Subcutaneous abdominal adipose tissue (tissue), 5 donors: ENCODE results near the gene ANKRD53.
"Not testable (repeated sequence)": the region's sequence is repeated elsewhere in the genome, so short reads cannot be mapped to it uniquely, and the experiment has no call there.

Source experiments
- H3K27ac ChIP-seq: one replicate; pipeline ENCODE4 v1.7.0; 2013; ENCODE audit warnings: low read depth, mild to moderate bottlenecking, inconsistent platforms, low read length, moderate library complexity
- H3K27me3 ChIP-seq, 5 donors: one replicate each; pipeline ENCODE4 v1.7.0; 2013; ENCODE audit warnings: low read length in 5 of 5, inconsistent platforms in 1 of 5; ENCODE audit not compliant: control insufficient read depth in 5 of 5, insufficient read depth in 4 of 5
- H3K36me3 ChIP-seq, 5 donors: one replicate each; pipeline ENCODE4 v1.7.0; 2013; ENCODE audit warnings: low read length in 5 of 5; ENCODE audit not compliant: control insufficient read depth in 5 of 5, insufficient read depth in 5 of 5
- H3K4me1 ChIP-seq, 5 donors: one replicate each; pipeline ENCODE4 v1.7.0; 2013; ENCODE audit warnings: low read length in 5 of 5, mild to moderate bottlenecking in 3 of 5, moderate library complexity in 1 of 5; ENCODE audit not compliant: control insufficient read depth in 5 of 5, insufficient read depth in 5 of 5
- H3K4me3 ChIP-seq, 5 donors: one replicate each; pipeline ENCODE4 v1.7.0; 2013; ENCODE audit warnings: low read length in 5 of 5, low read depth in 1 of 5
- H3K9ac ChIP-seq, 5 donors: one replicate each; pipeline ENCODE4 v1.7.0; 2013; ENCODE audit warnings: low read length in 5 of 5, mild to moderate bottlenecking in 4 of 5, moderate library complexity in 3 of 5
- H3K9me3 ChIP-seq, 5 donors: one replicate each; pipeline ENCODE4 v1.7.0; 2013; ENCODE audit warnings: low read length in 5 of 5; ENCODE audit not compliant: control insufficient read depth in 5 of 5
- donor health status: healthy.
- donor health status: healthy.
- donor health status: healthy.
- donor health status: healthy.
- donor health status: healthy.

ANKRD53 gene

DNA sequence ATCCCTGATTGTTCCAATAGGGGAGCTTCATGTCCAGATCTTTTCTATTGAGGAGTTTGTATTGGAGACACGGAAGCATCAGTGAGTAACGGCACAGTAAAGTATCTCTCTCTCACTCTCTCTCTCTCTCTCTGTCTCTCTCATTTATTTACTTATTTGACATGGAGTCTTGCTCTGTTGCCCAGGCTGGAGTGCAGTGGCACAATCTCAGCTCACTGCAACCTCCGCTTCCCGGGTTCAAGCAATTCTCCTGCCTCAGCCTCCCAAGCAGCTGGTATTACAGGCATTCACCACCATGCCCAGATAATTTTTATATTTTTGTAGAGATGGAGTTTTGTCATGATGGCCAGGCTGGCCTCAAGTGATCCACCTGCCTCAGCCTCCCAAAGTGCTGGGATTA lies 20.5 kb downstream of the ANKRD53 start:
- not testable (repeated sequence) for H3K27ac ChIP-seq

DNA sequence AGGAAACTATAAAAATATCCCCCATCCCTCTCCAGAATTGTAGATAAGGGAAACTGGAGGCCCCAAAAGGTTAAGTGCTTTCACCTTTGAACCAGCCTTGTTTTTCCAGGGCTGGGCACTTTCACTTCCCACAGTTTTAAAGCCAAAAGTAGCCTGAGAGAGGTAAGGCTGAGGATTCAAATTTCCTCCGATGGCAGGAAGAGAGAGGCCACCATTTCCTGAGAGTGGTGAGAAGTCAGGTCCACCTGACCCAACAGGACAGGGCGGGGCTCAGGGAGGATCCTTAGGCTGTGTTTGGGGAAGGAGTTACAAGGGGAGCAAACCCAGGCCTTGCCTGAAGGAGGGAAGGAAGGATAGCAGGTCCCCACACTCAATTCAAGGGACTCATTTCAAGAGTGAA lies 20.9 kb downstream of the ANKRD53 start:
- Histone ChIP-seq H3K36me3 (no peaks in the 10 kb centered on the region), H3K9me3 (no peaks in the 10 kb centered on the region), H3K27me3 (peaks cover 0 to 6% (median 0%) of the 10 kb centered on the region in 5 donors), H3K4me1 (peaks cover 0 to 18% (median 14%) of the 10 kb centered on the region in 5 donors), H3K27ac (no peak overlapping the region), H3K4me3 (no peak overlapping the region), H3K9ac (no peak overlapping the region)

More for the DNA sequence above, 20.5 kb downstream of the ANKRD53 start:
- H3K36me3 ChIP-seq, H3K9ac ChIP-seq, H3K4me3 ChIP-seq, H3K9me3 ChIP-seq, H3K27me3 ChIP-seq: not testable (repeated sequence)
- H3K4me1 ChIP-seq: peaks cover 3 to 22% (median 19%) of the 10 kb centered on the region in 5 donors

DNA sequence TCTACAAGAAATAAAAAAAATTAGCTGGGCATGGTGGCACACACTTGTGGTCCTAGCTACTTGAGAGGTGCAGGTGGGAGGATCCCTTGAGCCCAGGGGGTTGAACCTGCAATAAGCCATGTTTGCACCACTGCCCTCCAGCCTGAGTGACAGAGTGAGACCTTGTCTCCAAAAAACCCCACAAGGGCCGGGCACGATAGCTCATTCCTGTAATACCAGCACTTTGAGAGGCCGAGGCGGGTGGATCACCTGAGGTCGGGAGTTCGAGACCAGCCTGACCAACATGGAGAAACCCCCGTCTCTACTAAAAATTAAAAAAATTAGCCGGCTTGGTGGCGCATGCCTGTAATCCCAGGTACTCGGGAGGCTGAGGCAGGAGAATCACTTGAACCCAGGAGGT lies 21.5 kb downstream of the ANKRD53 start:
- not testable (repeated sequence) for H3K36me3 ChIP-seq

GRCh38 chr2:71000780-71001591 lies 22.6 kb downstream of the ANKRD53 start:
- H3K9ac ChIP-seq: no peak overlapping the region

More for the DNA sequence above, 21.5 kb downstream of the ANKRD53 start:
- H3K4me3 ChIP-seq, H3K27ac ChIP-seq, H3K27me3 ChIP-seq, H3K9ac ChIP-seq, H3K9me3 ChIP-seq: not testable (repeated sequence)
- H3K4me1 ChIP-seq: peaks cover 0 to 17% (median 14%) of the 10 kb centered on the region in 5 donors

DNA sequence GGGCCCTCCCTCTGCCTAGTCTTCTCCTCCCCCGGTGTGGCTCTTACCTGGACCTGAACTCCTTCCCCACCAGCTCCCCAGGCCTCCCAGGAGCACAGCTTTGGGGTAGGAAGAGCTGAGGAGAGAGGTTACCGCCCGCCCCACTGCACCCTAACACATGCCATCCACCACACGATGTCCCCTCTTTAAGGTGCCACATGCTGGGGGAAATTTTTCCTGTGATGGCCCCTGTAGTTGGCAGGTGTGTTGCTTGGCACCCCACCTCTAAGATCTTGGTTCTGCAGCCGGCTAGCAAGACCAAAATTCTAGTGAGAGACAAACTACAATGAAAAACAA lies 23.1 kb downstream of the ANKRD53 start:
- no peak overlapping the region for H3K4me3 ChIP-seq
- peaks cover 0 to 6% (median 0%) of the 10 kb centered on the region in 5 donors for H3K27me3 ChIP-seq
- no peaks in the 10 kb centered on the region for H3K36me3 ChIP-seq
- no peak overlapping the region for H3K27ac ChIP-seq
- peaks cover 0 to 8% (median 6%) of the 10 kb centered on the region in 5 donors for H3K4me1 ChIP-seq
- no peaks in the 10 kb centered on the region for H3K9me3 ChIP-seq
- H3K9ac ChIP-seq: no peak overlapping the region

More at GRCh38 chr2:71000780-71001591, 22.6 kb downstream of the ANKRD53 start:
- Histone ChIP-seq H3K27ac (no peak overlapping the region), H3K9me3 (no peaks in the 10 kb centered on the region), H3K4me1 (peaks cover 0 to 8% (median 6%) of the 10 kb centered on the region in 5 donors), H3K4me3 (peak overlapping the region; percentile 46 to 67 (median 52)), H3K27me3 (peaks cover 0 to 6% (median 0%) of the 10 kb centered on the region in 5 donors), H3K36me3 (no peaks in the 10 kb centered on the region)

- H3K4me1 ChIP-seq: peaks cover 0 to 8% (median 6%) of the 10 kb centered on the region in 5 donors
- no peaks in the 10 kb centered on the region for H3K36me3 ChIP-seq
- no peak overlapping the region for H3K27ac ChIP-seq
- peaks cover 0 to 6% (median 2%) of the 10 kb centered on the region in 5 donors for H3K27me3 ChIP-seq
- H3K9ac ChIP-seq: no peak overlapping the region
- no peaks in the 10 kb centered on the region for H3K9me3 ChIP-seq
- no peak overlapping the region for H3K4me3 ChIP-seq
These were observed 23.6 kb downstream of the ANKRD53 start for GRCh38 chr2:71001981-71002570.

DNA sequence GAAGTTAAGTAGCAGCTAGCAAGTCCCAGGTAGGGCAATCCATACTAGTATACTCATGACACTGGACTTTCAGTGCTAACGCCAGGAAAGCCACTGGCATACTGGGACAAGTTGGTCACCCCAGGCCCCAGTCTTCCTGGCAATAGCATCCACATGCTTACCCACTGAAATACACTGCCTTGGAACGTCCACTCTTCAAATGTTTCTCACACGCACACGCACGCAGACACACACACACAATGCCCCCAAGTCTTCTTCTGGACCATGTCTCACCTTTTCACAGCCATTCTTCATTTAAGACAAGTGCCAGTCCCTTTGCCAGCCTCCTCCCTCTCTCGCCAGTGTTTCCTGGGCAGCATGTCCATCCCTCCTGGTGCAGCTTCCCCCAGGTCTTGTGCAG lies 25.0 kb downstream of the ANKRD53 start:
- no peak overlapping the region for H3K9ac ChIP-seq
- H3K4me1 ChIP-seq: peaks cover 0 to 8% (median 6%) of the 10 kb centered on the region in 5 donors
- no peaks in the 10 kb centered on the region for H3K36me3 ChIP-seq
- H3K9me3 ChIP-seq: no peaks in the 10 kb centered on the region
- H3K27me3 ChIP-seq: peaks cover 0 to 6% (median 4%) of the 10 kb centered on the region in 5 donors
- no peak overlapping the region for H3K4me3 ChIP-seq
- H3K27ac ChIP-seq: no peak overlapping the region

DNA sequence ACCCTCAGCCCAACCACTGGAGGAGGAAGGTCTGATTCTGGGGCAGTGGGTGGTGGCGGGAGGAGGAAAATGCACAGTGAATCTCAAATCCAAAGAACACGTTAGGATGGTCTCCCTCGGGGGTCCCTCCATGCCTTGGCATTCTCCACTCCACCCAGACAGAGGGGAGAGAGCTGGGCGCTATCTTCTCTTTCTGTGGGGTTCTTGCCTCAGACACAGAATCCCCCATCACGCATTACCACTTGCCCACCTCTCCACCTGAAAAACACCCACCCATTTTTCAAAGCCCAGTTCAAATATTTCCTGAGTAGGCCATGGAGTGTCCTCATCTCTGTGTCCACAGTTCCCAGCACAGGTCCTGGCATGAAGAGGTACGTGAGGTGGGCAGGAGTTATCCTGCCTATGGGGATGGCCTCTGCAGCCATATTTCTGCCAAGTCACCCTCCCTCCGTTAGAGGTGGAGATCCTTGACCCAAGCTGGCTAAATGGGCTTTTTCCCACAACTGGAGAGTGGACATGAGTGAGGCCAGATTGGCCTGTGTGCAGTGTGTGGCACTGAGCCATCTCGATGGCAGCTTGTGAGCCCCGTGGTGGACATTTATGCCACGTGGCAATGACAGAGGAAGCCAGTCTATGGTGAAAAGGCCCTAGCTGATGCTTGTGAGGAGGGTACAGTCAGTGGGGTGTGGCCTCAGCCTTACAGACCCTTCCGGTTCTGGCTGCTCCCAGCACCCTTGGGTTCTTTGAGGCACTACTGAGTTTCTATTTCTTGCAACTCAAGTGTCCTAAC lies 25.7 kb downstream of the ANKRD53 start:
- peaks cover 0 to 8% (median 6%) of the 10 kb centered on the region in 5 donors for H3K4me1 ChIP-seq
- H3K9me3 ChIP-seq: no peaks in the 10 kb centered on the region
- H3K27me3 ChIP-seq: peaks cover 0 to 6% (median 4%) of the 10 kb centered on the region in 5 donors
- H3K9ac ChIP-seq: no peak overlapping the region
- H3K4me3 ChIP-seq: no peak overlapping the region
- no peak overlapping the region for H3K27ac ChIP-seq
- no peaks in the 10 kb centered on the region for H3K36me3 ChIP-seq

DNA sequence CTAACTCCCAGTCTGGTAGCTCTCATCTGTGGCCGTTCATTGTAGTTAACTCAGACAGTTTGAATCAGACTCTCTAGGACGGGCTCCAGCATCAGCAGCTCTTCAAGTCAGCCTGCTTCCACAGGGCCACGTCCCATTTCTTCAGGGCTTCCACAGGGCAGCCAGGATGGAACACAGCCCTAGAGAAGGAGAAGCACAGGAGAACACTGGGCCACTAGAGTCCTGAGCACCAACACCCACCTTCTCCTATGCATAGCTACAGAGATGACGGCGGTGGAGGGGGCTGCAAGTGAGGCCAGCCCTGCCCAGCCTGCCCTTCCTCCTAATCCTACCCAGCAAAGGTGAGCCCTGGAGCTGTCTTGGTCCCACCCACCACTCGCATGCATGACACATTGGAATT lies 26.4 kb downstream of the ANKRD53 start:
- no peak overlapping the region for H3K27ac ChIP-seq
- no peaks in the 10 kb centered on the region for H3K9me3 ChIP-seq

More for the DNA sequence above, 26.4 kb downstream of the ANKRD53 start:
- H3K27me3 ChIP-seq: peaks cover 0 to 6% (median 4%) of the 10 kb centered on the region in 5 donors
- H3K4me3 ChIP-seq: no peak overlapping the region
- H3K36me3 ChIP-seq: no peaks in the 10 kb centered on the region
- peaks cover 0 to 8% (median 6%) of the 10 kb centered on the region in 5 donors for H3K4me1 ChIP-seq
- H3K9ac ChIP-seq: no peak overlapping the region
